Nucleus accumbens (tissue), 56 donors: ENCODE results near the gene OOSP4A.

Source experiments
- DNase-seq, 56 donors: peaks; one replicate each; lab custom pipeline; 2025; lab: John Stamatoyannopoulos, UW

OOSP4A gene

DNA sequence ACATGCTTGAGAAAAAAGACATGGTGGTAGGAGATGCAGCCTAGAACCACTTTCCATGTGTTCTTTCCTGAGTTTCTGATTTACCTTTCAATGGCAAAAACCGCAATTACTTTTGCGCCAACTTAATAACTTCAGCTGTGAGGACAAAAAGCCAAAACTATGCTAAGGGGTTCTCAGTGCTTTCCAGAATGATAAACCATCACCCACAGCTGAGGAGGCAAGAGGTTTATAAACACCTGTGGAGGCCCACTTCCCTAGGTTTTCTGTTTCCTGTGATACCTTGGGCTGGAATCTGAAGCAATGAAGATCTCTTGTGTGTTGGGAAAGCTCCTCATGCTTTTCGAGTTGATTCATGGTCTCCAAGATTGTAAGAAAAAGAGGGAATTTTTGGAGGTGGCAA is at the start of gene OOSP4A:
Gene OOSP4A (plus strand): TSS at position 301 of the 400 bp plus-strand sequence. CDS start 0 bp downstream, at position 301.
- no peak for DNase-seq

DNA sequence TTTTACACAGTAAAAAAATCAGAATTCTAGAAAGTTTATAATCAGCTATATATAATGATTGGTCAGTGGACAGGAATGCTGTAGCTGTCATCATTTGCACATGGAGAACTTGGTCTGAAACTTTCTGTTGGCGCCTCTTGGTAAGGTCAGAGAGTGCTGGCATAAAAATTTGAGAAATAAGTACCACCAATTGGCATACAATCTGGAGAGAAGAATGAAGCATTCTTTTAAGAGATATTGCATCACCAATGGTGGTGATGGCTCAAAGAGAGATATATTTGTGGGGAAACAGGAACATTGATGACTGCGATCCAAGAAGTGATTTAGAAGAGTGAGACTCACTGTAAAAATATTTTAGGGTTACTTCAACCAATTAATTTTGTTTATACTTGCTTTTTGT is 45.4 kb upstream of the OOSP4A start:
- no peak for DNase-seq

DNA sequence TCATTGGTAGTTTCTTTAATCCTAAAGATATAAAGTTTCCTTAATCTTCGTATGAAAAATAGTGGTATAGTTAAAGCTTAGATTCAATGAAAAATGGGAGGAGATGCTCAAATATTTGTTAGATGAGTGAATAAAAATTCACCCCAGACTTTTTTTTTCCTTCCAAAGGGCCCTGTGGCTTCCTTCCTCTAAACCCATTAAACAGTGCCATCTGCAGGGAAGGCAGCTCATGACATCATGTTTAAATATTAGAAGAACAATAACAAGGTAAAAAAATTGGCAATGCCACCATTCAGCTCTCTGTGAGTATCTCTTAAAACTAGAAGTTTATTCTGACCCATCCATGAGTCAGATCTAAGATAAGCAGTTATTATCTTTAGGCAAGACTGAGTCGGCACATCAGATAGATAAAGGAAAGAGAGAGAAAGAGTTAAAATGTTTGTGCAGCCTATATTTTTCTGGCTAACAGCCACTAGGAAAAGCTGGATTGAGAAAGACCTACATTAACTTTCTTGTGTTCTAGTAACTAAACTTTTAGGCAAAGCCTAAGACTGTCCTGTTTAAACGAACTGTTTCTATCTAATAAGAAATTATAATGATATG is 44.7 kb upstream of the OOSP4A start:
- no peak for DNase-seq

DNA sequence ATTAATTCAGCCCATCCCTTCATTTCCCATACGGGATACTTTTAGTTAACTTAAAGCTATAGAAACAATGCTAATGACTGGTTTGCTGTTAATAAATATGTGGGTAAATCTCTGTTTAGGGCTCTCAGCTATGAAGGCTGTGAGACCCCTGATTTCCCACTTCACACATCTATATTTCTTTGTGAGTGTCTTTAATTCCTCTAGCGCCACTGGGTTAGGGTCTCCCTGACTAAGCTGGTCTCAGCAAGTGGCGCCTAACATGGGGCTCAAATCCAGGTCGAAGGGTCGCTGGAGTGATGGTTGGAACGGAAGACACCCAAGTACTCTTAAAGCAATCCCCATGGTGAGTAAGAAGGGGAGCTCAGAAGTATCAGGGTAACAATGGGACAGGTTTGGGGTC is 40.0 kb upstream of the OOSP4A start:
- no peak for DNase-seq

DNA sequence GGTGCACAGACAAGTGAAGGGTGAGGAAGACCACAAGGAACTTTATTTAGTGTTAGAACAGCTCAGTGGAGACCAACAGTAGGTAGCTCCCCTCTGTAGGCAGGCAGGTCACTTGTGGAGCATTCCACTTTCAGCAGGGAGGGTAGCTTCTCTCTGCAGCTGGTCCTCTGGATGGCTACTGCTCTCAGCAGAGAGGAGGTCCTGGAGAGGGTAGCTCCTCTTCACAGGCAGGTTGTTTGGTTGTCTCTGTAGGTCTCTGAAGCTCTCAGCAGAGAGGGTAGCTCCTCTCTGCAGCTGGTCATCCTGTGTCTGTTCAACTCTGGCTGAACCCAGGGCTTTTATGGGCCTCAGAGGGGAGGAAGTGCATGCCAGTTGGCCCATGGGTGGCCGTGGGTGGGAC is 32.1 kb upstream of the OOSP4A start:
- DNase-seq = no peak

DNA sequence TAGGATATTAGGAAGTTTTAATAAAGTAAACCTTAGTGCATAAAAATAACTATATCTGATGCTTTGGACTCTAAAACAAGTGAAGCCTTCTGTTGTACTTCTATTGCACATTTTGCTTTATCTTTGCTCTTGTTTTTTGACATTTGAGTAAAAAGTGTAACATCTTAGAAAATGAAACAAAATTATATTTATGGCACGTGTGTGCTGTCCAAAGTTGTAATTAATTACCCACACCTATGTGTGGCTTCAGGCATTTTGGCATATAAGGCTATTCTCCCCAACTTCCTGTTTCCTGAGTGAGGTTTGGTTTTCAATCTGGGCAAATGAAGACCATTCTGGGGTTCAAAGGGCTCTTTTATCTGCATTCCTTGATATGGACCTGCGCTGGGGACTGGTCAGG is 25.7 kb upstream of the OOSP4A start, which contains the start of gene OOSP1:
Gene OOSP1 (plus strand): TSS at position 301 of the 400 bp plus-strand sequence. CDS start 23 bp downstream, at position 324.
- DNase-seq = no peak

DNA sequence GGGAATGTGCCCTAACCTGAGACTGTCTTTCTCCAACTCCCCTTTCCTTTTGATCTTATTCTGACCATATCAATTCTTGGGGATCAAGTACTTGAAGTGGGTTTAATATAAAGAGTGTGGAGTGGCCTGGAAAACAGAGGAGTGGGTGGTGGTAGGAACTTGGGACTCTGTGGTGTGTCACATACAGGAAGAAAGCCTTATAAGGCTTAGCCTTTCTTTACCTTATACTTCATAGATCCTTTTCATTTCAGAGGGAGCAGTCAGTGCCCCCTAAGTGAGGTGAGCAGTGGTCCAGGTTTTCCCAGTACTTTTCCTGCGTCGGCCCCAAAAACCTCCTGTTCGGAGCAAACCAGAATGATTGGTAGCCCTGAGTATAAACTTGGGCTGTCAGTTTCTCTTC is 25.1 kb upstream of the OOSP4A start:
- no peak for DNase-seq

DNA sequence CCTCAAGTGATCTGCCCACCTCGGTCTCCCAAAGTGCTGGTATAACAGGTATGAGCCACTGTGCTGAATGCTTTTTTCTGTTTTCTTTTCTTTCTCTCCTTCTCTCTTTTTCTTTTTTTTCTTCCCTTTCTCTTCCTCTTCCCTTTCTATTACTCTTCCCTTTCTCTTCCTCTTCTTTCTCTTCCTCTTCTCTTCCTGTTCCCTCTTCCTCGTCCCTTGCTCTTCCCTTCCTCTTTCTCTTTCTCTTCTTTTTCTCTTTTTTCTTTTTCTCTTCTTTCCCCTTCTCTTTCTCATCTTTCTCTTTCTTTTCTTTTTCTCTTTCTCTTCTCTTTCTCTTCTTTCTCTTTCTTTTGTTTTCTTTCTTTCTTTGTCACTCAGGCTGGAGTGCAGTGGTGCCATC is 24.4 kb upstream of the OOSP4A start:
- no peak for DNase-seq

DNA sequence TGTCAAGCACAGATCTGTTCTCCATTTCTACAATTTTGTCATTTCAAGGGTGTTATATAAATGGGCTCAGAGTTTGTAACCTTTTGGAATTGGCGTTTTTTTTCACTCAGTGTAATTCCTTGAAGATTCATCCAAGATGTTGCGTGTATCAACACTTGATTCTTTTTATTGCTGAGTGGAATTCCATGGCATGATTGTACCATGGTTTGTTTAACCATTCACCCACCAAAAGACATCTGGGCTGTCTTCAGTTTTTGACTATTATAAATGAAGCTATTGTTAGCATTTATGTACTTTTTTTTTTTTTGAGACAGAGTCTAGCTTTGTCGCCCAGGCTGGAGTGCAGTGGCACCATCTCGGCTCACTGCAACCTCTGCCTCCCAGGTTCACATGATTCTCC is 22.7 kb upstream of the OOSP4A start:
- no peak for DNase-seq

DNA sequence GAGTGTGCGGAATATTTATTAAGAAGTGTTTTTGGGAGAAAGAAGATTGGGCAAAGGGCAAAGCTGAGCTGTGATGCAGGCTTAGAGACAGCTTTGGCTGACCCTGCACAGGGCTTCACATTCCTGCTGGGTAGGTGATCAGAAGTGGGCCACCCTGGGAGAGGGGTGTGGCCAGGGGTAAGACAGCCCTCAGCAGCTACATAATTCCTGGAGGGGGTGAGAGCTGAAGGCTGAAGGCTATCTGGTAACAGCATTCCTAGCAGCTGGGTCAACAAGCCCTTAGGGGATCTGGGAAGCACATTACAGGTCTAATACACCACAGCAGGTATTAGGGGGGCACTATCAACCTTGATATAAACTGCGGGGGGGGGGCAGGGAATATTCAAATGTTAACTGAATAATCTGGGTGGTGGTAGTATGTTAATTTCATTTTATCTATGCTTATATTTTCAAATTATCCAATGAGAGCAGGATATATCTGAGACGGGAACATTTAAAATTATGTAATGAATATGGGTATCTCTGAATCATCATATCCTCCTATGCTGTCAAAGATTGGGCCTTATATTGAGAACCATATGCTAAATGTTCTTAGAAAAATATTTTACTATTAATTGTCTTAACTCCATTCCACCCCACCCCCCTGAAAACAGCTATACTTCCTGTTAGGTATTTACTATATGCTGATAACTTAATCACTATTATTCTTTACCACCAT is 19.7 kb upstream of the OOSP4A start:
- no peak for DNase-seq

DNA sequence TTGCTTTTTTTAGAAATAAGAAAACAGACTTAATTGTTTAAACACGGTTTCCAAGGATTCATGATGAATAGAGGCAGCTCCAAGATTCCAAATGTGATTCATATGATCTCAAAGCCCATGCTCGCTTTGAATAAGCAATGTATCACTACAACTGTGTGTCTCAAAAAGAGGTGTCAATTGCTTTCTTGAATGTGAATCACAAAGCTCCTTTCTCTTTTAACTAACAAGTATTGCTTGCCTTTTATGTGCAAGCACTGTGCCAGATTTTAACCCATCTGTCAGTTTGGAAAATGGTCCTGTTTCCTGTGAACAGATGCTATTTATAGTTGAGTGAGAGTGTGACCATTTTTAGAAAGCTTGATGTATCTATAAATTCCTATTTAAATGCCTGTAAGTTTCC is 19.1 kb upstream of the OOSP4A start:
- no peak for DNase-seq

DNA sequence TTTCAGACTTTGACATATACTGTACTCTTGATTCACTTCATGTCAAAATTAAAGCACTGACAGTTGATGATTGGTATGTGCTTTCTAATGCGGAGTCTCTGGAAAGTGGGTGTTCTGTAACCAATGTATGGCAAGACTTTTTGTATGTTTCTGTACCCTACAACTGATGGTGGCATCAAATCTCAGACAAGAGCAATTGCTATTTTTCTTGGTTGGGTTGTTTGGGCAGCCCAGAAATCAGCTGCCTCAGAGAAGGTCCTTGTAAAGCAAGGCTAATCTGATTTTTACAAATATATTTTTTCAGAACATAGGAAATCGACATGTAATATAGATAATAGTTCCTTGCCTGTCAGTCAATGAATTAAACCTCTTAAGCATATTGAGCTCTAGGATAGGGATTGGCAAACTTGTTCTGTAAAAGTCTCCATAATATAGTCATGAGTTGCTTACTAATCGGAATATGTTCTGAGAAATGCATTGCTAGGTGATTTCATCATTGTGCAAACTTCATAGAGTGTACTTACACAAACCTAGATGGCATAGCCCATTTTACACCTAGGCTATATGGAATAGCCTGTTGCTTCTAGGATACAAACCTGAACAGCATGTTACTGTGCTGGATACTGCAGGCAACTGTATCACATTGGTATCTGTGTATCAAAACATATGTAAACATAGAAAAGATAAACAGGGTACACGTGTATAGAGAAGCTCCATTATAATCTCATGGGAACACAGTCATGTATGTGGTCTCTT is 10.2 kb upstream of the OOSP4A start:
- no peak for DNase-seq

DNA sequence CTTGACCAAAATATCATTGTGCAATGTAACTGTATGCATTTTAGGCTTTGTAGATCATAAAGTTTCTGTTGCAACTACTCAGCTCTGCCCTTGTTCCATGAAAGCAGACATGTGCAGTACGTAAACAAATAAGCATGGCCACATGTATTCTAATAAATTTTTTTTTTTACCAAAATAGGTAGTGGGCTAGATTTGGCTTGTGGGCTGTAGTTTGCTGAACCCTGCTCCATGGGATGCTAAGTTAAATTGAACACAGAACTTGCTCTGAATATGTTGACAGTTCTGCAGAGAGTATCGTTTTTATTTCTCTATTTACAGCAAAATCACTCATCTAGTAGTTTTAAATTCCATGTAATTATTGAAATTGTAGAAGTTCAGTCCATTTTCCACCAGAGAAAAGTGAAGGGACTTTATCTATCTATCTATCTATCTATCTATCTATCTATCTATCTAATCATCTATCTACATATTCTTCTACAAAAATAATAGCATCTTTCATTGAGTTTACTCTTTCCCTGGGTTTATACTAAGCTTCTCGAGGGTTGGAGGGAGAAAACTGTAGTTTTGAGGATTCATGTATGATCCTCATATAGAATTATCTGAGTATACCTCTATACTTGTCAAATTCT is 9.5 kb upstream of the OOSP4A start:
- no peak for DNase-seq

DNA sequence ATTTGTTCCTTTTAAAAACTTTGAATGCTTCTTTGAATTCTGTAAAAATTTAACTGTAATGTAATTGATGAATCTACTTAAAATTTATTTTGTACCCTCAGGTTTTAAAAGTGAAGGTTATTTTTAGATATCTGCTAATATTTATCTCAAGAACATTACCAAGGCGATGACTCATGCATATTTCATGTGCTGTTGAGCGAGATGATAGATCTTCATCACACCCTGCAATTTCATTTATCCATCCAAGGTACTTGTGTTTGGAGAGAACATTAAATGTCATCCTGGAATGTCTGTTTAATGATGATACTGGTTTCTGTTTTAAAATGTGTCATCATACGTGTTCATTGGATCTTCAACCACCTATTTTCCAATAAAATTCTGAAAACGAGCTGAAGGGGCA is 6.7 kb upstream of the OOSP4A start:
- DNase-seq = peak in 2 of 56 donors; percentile 2 to 50

DNA sequence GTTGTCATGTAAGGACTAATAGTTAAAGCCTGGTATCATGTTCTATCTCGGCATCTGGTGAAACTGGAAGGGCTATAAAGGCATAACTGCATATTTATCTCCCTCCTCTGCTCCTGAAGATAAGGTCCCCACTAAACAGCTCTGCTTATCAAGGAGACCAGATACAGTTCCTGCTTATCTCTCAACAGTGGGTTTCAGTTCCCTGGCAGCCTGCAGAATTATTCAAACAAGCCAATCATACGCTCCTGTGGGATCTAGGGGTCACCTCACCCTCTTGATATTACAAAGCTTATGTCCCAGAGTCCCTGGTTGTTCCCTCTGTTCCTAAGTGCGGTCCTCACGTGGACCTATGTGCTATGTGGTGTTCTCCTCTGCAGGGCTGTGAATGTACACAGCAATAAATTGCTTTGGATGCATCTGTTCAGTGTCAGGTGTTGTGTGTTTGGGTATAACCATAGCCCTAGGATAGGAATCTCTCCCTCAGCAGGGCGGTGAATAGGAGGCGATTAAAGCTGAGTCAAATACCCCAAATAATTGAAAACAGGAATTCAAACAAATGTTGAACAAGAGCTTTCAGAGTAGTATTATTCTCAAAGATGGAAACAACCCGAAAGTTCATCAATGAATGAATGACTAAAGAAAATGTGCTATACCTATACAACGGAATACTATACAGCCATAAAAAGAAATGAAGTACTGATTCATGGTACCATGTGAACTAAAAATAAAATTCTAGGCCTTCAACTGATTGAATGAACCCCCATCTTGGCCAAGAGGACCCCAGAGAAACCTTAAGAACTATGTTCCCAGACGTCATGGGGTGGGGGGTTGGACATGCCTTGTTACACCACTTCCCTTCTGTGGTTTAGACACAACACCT is 3.1 kb upstream of the OOSP4A start:
- DNase-seq = no peak

DNA sequence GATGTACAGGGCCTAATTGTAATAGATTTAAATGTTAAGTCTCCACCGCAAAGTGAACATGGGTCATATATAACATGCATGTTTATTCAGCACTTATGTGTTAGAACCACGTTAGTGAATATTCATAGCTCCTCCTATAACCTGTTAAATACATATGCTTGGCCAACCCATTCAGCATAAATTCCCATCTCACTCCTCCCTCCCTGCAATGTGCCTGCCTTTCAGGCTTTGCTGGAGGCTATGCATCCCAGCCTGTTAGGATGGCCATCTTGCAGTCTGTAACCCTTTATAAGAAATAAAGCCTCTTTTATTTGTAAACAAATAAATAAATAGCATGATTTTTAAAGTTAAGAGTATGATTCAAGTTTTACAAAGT is 1.7 kb upstream of the OOSP4A start:
- no peak for DNase-seq

DNA sequence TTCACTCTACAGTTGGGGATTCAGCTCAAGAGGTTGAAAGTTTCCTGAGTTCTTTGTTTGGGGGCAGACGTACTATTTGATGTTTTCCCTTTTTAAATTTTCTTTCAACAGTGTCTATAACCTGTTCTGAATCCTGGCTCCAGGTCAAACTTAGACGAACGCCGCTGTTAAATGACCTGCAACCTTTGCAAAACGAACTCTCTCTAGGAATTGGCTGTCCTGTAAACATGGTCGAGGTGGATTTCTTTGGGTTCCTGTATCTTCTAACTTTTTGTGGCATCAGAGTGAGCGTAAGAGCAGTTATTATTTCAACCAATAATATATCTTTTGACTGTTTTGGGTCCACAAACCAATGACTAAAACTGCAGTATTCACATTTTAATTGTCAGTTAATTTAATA is 1.6 kb downstream of the OOSP4A start:
- DNase-seq = no peak

DNA sequence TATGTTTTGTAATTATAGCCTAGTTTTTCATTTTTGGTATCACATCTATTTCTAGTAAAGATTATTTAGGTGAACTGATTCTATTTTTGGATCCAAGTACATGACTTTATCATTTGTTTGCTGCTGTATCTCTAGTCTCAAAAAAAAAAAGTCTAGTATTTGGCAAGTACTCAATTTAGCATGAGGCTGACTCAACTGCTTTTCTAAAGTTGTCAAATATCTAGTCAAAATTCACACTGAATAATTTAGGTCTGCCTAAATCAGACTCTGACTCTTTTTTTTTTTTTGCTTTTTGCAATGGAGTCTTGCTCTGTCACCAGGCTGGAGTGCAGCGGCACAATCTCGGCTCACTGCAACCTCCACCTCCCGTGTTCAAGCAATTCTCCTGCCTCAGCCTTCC is 2.4 kb downstream of the OOSP4A start:
- no peak for DNase-seq

DNA sequence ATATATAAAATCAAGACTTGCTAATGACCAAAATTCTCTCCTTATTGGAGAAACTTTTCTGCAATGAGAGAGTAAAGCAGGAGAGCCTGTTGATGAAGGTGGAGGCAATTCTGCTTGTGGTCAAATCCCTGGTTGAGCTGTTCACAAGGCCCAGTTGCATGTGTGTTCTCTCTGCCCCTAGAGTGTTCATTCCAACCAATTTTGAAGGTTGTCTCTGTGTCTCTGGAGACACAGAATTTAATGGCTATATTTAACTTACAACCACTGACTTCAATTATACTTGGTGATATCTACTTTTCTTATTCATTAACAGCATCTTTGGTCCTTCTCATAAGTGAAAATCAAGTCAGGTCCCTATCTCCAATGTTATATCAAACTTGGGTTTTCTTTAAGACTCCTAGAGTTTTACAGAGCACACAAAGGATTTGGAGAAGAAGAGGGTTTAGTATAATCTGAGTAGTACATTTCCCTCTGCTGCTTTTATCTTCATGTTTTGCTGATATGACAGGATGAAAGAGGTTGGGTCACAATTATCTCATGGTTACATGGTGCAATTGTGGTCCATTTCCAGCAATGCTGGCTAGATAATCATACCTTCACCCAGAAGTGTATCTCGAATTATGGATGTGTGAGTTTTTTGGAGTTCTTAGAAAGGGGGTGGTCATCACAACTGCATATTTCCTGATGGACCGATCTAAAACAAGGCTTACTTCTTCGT is 4.0 kb downstream of the OOSP4A start:
- DNase-seq = no peak

DNA sequence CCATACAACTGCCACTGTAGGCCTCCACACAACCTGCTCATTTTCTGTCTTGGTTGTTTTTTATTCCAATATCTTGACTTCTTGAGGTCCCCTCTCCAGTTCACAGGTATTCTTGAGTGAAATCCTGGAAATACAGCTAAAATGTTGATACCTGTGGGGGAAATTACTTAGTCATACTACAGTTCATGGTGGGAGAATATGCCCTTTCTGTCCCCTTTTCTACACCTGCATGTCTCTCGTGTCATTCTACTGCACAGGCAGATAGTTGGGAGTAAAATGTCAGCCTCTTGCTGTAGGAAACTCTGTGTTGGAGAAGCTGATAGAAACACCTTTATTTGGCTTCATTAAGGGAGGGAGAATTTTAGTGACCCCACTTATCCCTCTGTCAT is 4.6 kb downstream of the OOSP4A start:
- no peak for DNase-seq
